Liver (tissue), 3 donors: Measurements from ENCODE around the gene KLF13.

Experiments used
- GABPA ChIP-seq, 2 donors: IDR thresholded peaks in 1 of 2; conservative IDR thresholded peaks in 1 of 2; 2 replicates each; pipeline ENCODE4 v1.6.1; 2016; ENCODE audit warnings: antibody characterized with exemption in 2 of 2, mild to moderate bottlenecking in 1 of 2, moderate library complexity in 1 of 2
- TF ChIP-seq, protein P1 (sequence below): fragments of 150-350 bp; IDR thresholded peaks from 2 replicates; pipeline ENCODE4 v1.5.1; 2017; ENCODE audit warnings: improper control_type of control experiment, low read depth, low read length; ENCODE audit not compliant: missing input control
- donor health status: healthy.
- donor health status: healthy.

DNA sequence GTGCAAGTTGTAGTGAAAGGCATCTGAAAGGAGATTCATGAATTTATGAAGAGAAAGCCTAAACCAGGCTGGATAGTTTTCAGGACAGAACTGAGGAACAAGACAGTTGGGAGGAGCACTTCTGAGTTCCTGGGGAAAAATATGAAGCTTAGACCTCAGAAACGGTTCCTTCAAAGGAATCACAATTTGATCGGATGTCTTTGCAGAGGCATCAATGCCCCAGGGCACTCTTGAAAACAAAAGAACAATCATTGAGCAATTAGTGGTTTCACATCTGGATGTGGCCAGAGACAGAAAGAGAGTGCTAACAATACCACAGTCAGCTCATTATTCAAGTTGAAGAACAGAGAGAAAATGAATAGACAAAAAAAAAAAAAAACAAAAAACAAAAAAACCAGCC lies 86.2 kb downstream of the KLF13 start:
- TF ChIP-seq, protein P1, sequence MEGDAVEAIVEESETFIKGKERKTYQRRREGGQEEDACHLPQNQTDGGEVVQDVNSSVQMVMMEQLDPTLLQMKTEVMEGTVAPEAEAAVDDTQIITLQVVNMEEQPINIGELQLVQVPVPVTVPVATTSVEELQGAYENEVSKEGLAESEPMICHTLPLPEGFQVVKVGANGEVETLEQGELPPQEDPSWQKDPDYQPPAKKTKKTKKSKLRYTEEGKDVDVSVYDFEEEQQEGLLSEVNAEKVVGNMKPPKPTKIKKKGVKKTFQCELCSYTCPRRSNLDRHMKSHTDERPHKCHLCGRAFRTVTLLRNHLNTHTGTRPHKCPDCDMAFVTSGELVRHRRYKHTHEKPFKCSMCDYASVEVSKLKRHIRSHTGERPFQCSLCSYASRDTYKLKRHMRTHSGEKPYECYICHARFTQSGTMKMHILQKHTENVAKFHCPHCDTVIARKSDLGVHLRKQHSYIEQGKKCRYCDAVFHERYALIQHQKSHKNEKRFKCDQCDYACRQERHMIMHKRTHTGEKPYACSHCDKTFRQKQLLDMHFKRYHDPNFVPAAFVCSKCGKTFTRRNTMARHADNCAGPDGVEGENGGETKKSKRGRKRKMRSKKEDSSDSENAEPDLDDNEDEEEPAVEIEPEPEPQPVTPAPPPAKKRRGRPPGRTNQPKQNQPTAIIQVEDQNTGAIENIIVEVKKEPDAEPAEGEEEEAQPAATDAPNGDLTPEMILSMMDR = no peak
- TF ChIP-seq GABPA (IDR thresholded peaks at IDR 0.05 in 1 of 2, conservative IDR thresholded peaks at IDR 0.05 in 1 of 2) = no peak
